HG02623 (cell line): ENCODE results near the gene SMIM43.
A peak's percentile ranks its signal among the peaks of the same experiment; 100 is the strongest.
"Not testable (repeated sequence)": the region's sequence is repeated elsewhere in the genome, so short reads cannot be mapped to it uniquely, and the experiment has no call there.

Experiments
- ATAC-seq: cut with Tn5 transposase; IDR thresholded peaks from one replicate; pipeline ENCODE4 v1.9.1; 2021; ENCODE audit warnings: moderate library complexity; ENCODE audit not compliant: unreplicated experiment

The SMIM43 gene

DNA sequence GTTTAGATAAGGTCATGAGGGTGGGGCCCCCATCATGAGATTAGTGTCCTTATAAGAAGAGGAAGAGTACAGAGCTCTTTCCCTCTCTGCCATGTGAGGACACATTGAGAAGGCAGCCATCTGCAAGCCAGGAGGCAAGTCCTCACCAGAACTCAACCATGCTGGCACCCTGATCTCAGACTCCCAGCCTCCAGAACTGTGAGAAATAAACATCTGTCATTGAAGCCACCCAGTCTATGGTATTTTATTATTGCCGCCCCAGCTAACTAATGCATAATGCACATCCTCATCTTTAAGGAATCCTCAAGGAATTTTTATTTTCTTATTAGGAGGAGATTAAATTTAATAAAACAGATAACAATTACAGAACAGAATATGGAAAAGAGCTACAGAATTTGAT lies 19.4 kb upstream of the SMIM43 start:
- no peak for ATAC-seq

DNA sequence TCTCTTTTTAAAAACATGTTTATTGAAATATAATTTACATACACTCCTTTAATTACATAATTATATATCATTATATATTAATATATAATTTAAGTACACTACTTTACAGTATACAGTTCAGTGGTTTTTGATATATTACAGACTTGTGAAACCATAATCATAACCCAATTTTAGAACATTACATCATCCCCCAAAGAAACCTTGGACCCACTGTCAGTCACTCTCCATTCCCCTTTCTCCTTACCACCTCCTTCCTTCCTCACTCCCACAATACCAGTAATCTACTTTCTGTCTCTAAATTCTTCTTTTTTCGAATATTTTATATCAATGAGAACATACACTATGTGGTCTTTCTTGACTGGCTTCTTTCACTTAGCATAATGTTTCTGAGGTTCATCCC lies 18.2 kb upstream of the SMIM43 start:
- ATAC-seq = no peak

DNA sequence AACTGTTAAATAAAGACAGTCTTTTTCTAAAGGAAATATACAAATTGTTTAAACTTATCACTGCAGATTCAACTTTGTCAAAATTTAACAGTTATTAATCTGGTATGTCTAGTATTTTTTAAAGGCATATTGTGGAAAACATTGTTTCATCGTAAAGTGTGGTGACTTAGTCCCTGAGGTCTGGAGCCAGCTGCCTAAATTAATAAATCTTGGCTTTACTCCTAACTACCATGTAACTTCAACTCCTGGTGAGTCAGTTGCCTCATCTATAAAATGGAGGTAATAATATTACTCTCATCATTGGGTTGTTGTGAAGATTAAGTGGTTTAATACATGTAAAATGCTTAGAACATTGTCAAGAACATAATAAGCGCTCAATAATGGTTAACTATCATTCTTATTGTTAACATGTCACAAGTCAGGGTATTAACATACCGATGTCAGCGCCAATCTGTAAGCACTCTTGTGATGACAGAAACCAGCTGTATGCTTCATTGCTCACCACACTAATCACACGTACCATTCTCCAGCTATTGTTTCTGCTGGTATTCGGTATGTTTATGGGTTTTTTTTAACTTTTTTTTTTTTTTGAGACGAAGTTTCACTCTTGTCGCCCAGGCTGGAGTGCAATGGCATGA lies 14.1 kb upstream of the SMIM43 start:
- ATAC-seq = no peak

DNA sequence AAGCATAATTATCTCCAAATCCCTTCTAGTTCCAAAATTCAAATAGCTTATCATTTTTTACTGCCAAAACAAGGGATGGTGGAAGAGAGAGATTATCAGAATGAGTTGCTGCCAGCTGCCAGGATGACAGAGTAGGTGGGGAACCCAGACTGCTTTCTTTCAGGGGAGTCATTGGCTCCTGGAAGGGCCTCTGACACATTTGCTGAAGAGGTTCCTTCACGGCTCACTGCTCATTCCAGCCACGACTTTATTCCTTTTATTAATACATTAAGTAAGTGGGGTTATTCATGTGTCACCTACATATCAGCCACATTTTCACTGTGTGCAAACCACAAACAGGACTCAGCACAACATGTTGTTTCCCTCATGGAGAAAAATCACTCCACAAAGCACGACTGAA lies 12.7 kb upstream of the SMIM43 start:
- ATAC-seq = peak; percentile 67

DNA sequence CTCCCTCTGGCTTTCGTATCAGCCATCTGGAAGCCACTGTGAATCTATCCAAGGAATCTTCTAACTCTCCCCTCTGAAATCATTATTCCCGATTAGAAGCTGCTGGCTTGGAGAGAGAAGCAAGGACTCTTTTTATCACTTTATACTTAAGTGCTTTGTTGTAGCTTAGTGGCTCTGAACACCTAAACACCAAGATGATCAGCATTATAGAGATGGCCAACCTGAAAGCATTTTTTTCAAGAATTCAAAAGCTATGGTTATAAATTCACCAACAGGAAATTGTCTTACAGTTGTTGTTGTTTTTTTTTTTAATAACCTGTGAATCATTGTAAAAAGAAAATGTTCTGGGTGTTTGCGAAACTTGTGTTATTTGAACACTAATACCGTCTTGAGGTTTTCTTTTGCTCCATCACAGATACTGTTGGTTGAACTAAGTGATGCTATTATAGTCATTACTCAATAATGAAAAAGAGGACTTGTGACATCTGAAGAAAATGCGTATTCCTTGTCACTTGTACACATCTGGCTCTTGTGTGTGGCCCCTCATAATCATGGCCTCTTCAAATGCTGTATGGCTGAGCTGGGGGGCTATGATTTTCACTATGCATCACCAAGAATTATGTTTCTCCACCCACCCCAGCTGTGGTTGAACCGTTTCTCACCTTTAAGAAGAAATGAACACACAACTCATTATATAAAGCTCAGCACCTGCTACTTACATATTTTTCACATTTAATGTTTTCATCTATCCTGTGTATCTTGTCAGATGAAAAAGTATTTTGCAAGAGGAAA lies 11.8 kb upstream of the SMIM43 start:
- no peak for ATAC-seq

DNA sequence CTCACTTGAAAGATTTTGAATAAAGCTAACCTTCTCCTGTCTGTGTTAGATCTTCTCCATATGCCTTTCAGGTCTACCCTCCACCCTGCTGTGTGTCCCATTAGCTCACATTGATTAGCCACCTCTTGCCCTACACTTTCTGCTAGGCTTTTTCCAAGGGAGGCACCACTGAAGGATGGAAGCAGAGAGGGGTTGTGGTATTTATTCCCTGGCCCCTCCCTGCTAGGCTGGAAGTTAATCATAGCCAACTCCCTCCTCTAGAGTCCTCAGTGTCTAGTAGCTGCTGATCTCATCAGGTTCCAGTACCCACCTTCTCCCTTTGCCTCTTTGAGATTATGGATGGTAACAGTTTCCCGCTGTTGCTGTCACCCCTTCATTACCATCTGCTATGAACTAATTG lies 8.9 kb upstream of the SMIM43 start:
- ATAC-seq = no peak

DNA sequence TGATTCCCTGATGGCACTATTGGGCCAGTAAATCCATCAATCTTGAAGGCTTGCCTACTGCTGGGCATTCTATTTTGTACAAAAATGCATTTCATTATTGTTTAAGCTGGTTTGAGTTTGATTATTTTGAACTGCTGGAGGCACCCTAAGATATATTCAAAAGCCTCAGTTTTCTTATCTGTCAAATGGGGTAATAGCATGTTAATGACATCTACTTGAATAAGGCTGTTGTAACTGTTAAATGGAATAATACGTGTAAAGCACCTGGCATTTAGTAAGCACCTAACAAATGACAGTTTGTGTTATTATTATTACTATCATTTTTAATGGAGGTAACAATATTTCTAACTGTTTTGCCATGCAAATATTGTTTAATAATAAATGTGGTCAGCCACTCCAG lies 6.9 kb upstream of the SMIM43 start:
- ATAC-seq = no peak

DNA sequence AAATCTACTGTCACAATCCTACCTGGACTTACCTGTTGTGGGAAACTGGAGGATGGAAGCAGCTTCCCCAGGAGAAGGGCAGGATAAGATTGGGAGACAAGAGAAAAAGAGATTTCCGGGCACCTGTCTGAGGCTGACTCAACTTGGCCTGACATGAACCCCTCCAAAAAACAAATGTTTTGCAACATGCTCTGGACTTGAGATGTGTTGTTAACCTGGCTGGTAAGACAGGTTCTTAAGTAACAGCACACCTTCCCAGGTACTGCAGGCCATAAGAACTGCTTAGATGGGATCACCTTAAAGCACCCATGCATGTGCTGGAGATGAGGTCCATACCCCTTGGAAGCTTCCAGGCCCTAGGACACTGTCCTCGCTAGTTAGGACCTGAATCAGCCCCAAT lies 4.4 kb upstream of the SMIM43 start:
- no peak for ATAC-seq

DNA sequence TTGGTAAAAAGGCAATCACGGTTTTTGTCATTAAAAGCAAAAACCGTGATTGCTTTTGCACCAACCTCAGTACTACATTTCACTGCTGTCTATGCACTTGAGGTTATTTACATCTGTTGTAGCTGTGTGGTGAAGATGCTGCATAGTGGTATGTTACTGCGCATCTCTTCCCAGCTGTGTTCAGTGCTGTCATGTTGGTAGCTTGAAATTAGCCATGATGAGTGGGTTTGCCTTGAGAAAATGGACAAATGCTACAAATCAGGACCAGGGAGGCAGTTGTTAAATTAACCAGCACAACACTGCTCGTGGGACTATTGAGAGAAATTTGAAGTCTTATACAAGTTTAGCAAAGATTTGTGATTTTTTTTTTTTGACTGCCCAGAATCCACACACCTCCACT lies 2.2 kb upstream of the SMIM43 start:
- ATAC-seq = no peak

DNA sequence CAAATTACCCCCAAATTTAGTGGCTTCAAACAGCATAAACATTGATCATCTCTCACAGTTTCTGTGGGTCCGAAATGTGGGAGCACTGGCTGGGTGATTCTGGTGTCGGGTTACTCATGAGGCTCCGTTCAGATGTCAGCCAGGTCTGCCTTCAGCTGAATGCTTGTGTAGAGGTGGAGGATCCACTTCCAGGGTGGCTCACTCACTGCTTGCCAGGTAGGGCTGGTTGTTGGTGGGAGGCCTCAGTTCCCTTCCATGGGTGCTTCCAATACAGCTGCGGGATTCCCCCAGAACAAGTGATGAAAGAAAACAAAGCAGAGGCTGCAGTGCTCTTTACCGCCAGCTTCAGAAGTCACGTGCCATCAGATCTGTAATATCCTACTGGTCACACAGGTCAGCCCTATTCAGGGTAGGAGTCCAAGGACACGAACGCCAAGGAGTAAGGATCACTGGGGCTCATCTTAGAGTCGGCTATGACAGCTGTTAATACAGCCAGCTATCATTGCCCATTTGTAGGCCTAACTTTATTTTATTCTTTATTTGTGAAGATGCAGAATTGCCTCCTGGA lies 1.1 kb upstream of the SMIM43 start:
- ATAC-seq = no peak

DNA sequence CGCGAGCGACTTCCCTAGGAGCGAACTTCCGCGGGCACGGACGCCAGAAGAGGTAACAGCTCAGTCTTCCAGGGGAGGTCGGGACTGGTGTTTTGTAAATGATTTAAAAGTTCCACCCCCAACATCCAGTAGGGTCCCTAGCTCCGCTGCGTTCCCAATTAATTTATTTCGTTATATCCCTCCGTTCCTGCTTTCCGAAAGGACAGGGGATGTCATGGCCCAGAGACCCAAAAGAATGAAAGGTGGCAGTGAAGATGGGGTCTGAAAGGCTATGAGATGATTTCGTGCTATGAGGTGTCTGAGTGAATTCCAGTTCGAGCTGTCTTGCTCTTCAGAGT lies 373 bp upstream of the SMIM43 start:
- ATAC-seq = no peak

DNA sequence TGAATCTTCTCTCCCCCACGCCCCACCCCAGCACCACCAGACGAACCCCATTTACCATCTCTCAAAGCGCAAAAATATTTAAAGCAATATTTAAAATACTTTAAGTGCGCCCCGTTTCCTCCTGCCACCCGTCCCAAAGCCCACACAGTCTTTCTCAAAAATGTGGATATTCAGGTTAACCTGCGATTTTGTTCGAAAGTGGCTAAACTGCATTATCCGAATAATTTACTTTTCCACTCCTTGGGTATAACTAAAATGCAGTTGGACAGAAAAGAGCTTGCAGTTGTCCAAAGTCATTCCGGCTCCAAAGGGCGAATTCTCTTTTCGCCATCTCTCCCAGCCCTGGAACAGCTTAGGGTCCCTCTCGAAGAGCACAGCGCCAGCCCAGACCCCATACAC lies 662 bp downstream of the SMIM43 start:
- ATAC-seq = no peak

DNA sequence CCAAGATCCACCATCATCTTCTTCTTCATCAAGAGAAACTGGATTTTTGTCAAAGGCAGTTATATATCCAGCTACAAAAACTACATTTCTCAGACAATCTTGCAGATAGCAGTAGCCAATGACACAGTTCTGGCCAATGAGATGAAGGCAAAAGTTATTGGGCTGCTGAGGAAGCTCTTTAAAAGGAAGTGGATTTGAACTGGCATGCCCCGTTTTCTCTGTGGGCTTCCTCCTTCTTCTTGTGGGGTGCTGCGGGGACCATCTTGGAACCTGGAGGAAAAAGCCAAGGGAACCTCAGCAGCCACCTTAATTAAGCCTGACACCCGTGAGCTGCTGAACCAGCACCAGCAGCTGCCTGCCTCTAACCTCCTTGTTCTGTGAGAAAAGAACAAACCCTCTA lies 4.8 kb downstream of the SMIM43 start:
- ATAC-seq = no peak

DNA sequence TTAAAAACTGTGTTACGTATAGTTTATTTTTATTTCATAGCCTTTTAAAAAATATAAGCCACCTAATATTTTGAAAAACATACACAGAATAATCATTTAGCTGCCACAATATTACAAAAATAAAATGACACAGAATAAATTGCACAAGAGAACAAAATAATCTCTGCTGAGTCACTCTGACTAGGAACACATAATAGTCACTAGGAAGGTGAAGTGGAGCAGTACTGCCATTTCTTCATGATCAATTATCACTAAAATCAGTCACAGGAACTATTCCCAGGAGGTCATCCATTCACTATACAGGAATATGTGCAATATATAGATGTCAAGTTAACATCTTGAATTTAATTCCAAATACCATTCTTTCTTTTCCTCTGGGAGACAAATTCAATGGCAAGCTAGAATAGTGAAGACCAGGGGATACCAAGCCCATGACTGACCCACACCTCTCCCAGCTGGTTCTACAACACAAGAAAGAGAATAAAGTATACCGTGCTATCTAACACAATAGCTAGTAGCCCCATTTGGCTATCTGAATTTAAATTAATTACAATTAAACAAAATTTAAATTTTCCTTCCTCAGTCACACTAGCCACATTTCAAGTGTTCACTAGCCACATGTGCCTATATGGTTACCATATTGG lies 5.9 kb downstream of the SMIM43 start:
- ATAC-seq = no peak

DNA sequence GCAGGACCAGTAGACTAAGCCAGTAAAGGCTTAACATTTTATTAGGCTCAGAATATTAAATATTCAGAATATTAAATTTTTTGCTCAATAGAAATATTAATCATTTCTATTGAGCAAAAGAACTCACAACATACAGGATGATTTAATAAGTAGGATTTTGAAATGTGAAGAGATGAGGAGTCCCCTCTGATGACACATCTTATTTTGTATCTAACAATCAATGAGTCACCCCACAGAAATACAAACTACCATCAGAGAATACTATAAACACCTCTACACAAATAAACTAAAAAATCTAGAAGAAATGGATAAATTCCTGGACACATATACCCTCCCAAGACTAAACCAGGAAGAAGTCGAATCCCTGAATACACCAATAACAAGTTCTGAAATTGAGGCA lies 12.8 kb downstream of the SMIM43 start:
- not testable (repeated sequence) for ATAC-seq

DNA sequence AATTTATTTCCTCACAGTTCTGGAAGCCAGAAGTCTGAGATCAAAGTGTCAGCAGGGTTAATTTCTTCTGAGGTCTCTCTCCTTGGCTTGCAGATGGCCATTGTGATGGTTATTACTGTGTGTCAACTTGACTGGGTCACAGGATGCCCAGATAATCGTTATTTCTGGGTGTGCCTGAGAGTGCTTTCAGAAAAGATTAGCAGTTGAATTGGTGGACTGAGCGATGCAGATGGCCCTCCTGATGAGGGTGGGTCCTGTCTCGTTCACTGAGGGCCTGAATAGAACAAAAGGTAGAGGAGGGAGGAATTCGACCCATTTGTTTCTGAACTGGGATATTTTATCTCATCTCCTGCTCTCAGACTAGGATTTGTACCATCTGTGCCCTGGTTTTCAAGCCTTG lies 15.7 kb downstream of the SMIM43 start:
- ATAC-seq = no peak

DNA sequence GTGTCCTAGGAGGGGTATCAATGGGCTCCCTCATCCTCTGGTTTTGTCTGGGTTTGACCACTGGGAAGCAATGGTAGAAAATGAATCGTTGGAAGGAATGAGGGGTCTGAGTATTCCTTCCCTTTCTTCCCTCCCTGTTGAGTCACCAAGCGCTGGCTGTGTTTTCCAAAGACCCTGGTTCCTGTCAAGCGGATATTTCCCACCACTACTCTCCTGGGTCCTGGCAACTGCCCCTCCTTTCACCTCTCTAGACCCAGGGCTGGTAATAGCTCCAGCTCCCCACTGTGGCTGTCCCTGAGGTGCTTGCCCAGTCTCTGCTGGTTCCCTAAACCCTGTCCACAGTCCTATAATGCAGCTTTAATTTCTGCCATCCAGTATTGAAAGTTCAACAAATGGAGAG lies 22.2 kb downstream of the SMIM43 start:
- ATAC-seq = no peak

DNA sequence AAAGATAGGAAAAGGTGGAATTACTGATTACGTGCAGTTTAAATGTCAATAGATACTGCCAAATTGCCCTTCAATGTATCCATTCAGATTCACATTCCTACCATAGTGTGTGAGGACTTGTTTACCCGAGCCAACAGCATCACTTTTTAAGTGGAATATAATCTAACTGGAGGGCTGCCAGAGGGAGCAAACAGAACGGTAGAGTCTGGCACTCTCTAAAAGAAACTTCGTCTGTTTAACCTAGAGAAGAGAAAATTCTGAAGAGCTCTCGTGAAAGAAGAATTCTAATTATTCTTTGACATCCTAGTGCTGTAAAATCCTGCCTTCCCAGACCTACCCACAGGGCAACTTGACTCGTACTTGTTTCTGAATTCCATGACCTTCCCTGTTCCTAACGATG lies 23.2 kb downstream of the SMIM43 start:
- ATAC-seq = no peak

DNA sequence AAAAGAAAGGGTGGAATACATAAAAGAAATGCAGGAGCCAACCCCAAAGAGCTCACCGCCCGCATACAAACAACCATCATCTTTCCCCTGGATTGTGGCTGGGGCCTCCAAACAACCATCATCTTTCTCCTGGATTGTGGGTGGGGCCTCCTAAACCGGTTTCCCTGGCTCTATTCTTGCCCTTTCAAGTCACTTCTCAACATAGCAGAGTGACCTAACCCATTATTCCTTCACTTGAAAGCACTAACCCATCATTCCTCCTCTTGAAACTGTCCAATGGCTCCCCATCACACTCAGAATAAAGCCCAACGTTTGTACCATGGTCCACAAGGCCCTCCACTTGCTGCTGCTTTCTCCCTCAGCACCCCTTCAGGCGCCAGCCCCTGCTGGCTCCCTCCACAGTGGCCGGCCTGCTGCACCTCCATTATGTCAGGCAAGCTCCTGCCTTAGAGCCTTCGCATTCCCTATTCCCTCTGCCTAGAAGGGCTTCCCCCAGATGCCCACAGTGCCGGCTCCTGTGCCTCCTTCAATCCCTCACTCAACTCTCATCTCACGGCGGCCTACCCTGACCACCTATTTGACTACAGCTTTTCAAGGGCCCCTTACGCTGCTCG lies 24.1 kb downstream of the SMIM43 start:
- no peak for ATAC-seq

DNA sequence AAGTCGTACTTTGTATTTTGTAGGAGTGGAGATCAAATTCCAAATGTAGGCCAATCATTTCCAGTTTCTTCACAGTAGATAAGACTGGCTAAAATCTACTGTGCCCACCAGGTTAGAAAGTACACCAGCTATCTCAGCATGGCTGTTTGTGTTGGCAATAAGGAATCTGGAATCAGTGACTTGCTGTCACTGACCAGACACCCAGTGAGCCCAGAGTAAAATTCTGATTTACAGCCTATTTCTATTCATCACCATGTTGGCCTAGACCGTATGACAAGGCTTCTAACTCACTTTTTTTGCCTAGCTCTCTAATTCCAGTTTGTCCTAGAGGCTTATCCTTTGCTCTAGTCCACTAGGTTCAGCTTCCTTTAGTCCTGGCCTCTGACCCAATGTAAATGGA lies 25.4 kb downstream of the SMIM43 start:
- no peak for ATAC-seq

DNA sequence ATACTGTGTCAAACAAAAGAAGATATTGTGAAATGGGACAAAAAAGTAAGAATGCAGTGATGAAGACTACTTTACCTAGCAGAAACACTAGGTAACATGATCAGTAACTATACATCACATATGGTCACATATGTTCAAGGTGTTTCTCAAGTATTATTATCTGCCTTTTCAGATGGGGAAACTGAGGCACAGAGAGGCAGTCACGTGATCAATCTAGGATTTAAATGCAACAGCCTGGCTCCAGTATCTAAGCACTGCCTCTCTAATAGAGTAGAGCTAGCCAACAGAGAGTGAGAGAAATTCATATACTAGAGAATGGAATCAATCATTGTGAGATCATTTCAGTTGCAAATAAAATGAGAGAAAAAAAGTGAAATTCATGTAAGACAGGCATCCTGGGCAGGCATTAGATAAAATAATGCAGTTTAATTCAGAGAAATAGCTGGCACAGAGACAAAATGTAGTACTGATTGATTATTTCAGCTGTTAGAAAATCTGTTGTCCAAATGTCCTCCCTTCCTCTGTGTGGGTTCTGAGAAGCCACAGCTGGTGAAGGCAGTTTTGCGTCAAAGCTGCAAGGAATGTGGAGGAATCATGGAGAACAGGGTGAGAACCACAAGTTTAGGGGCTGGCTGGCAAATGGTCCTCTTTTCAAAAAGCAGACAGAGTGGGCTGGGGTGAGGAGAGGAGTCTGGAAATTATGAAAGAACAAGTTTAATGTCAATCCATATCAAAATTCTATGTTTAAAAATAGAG lies 26.0 kb downstream of the SMIM43 start:
- ATAC-seq = no peak
